Panc1 (cell line): Measurements from ENCODE around the gene SETD7. TPM values are rescaled to one million over a fixed set of nuclear protein-coding genes. Genes with fewer than 3 reads are reported as not detected.

ENCODE experiments used
- ATAC-seq: fragments of 200-7000 bp; cut with Tn5 transposase; 2 replicates; pipeline ENCODE4 v1.9.1; 2020; ENCODE audit warnings: mild to moderate bottlenecking, moderate library complexity
- BruUV-seq: library from RNA; stranded (reverse); fragments of 400-500 nt; replicated peaks from 2 replicates; lab custom pipeline; 2021; lab: Mats Ljungman, UMichigan
- CTCF ChIA-PET: fragments of 300-600 bp; sonication (Branson Sonifier 250); formaldehyde crosslinking; loops from one replicate; lab custom pipeline; 2022; ENCODE audit warnings: antibody characterized with exemption; lab: Charles Lee
- POLR2A ChIA-PET: fragments of 300-600 bp; sonication (Branson Sonifier 250); formaldehyde crosslinking; loops from one replicate; lab custom pipeline; 2022; ENCODE audit warnings: antibody characterized with exemption; lab: Charles Lee
- DNase-seq: peaks from one replicate; pipeline ENCODE4 v3.0.0-alpha.2; 2010; ENCODE audit warnings: low read depth, low spot score
- H3K27ac ChIP-seq: 2 replicates; pipeline ENCODE4 v1.5.1; 2011; ENCODE audit warnings: mild to moderate bottlenecking, low read length, inconsistent platforms
- H3K27me3 ChIP-seq: fragments of 200-500 bp; sonication (Bioruptor generic); 2 replicates; pipeline ENCODE4 v1.6.0; 2014; ENCODE audit warnings: low read length, inconsistent platforms; ENCODE audit not compliant: control insufficient read depth, insufficient read depth
- H3K36me3 ChIP-seq: fragments of 200-500 bp; sonication (Bioruptor generic); 2 replicates; pipeline ENCODE4 v1.5.1; 2014; ENCODE audit warnings: inconsistent platforms, mild to moderate bottlenecking, low read length, moderate library complexity; ENCODE audit not compliant: control insufficient read depth, insufficient read depth
- H3K4me1 ChIP-seq: 2 replicates; pipeline ENCODE4 v1.5.1; 2011; ENCODE audit warnings: inconsistent platforms, mild to moderate bottlenecking, low read length, moderate library complexity; ENCODE audit not compliant: control insufficient read depth, insufficient read depth
- H3K4me3 ChIP-seq, 2 experiments: 2 replicates each; pipeline ENCODE4 v1.5.1; 2011 to 2012; ENCODE audit warnings: low read depth in 2 of 2, low read length in 2 of 2, mild to moderate bottlenecking in 2 of 2, inconsistent platforms in 1 of 2, moderate library complexity in 1 of 2
- H3K9me3 ChIP-seq: fragments of 200-500 bp; sonication (Bioruptor generic); 2 replicates; pipeline ENCODE4 v1.5.1; 2014; ENCODE audit warnings: low read depth, mild to moderate bottlenecking, inconsistent platforms, low read length, moderate library complexity; ENCODE audit not compliant: control insufficient read depth, insufficient read depth
- POLR2AphosphoS5 ChIP-seq: IDR thresholded peaks from 2 replicates; pipeline ENCODE4 v1.6.1; 2012; ENCODE audit warnings: mild to moderate bottlenecking, low read depth, low read length, moderate library complexity
- SIN3A ChIP-seq: IDR thresholded peaks from 2 replicates; pipeline ENCODE4 v1.6.1; 2012; ENCODE audit warnings: low read depth, mild to moderate bottlenecking, low read length, moderate library complexity, borderline replicate concordance; ENCODE audit not compliant: insufficient read depth
- TCF7L2 ChIP-seq: IDR thresholded peaks from 2 replicates; pipeline ENCODE4 v1.6.1; 2011; ENCODE audit warnings: mild to moderate bottlenecking, low read depth, low read length, inconsistent platforms
- in situ Hi-C: cut with HindIII; loops from 2 replicates; pipeline ENCODE4 v1.10.0; 2016; ENCODE audit warnings: low sequenced_read_pairs, low pct_unique_long_range_greater_than_20kb
- intact Hi-C: fragments of 100-400 bp; cut with micrococcal nuclease; formaldehyde crosslinking; loops from one replicate; pipeline ENCODE4 v1.10.0; 2022; ENCODE audit not compliant: unreplicated experiment
- total RNA-seq: library from RNA; stranded (reverse); gene quantifications from one replicate; pipeline ENCODE4 v1.2.1, GENCODE V29; 2021; ENCODE audit not compliant: unreplicated experiment
- TF ChIP-seq, protein P1 (sequence below), 2 experiments: IDR thresholded peaks; 2 replicates each; pipeline ENCODE4 v1.6.1; 2011 to 2012; ENCODE audit warnings: low read depth in 2 of 2, control low read depth in 1 of 2, low read length in 1 of 2, mild to moderate bottlenecking in 1 of 2, moderate library complexity in 1 of 2; ENCODE audit not compliant: insufficient read depth in 1 of 2
- TF ChIP-seq, protein P2 (sequence below): fragments of 450-650 bp; IDR thresholded peaks from 2 replicates; pipeline ENCODE4 v1.5.1; 2017; ENCODE audit warnings: mild to moderate bottlenecking

SETD7 gene
- total RNA-seq, 1 experiment from 2014 or later: 24.8 TPM

DNA sequence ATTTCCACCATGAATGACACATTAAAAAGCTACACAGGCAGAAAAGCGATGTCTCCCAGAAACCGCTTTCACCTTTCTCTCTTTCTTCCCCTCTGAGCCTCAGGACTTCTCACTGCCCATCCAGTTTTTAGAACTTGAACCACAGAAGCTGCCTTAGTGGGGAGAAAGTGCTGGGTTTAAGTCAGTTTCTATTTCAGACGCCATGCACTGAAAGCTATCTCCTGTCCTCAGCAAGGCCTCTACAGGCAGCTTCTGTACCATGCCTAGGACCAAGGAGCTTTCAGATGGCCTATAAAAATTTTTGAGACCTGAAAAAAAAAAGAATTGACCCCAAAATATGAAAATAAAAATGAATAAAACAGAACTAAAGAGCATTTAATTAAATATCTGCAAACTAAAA is 67.6 kb downstream of the SETD7 start:
- ATAC-seq (no peak), DNase-seq (no peak)
- Histone ChIP-seq H3K36me3 (no peaks in the 10 kb centered on the region), H3K4me3 (no peak overlapping the region), H3K4me1 (no peaks in the 10 kb centered on the region), H3K27me3 (no peaks in the 10 kb centered on the region), H3K27ac (no peak overlapping the region), H3K9me3 (no peaks in the 10 kb centered on the region)
- in situ Hi-C loops (no loop called here), intact Hi-C loops (no loop called here)
- TF ChIP-seq, protein P1, sequence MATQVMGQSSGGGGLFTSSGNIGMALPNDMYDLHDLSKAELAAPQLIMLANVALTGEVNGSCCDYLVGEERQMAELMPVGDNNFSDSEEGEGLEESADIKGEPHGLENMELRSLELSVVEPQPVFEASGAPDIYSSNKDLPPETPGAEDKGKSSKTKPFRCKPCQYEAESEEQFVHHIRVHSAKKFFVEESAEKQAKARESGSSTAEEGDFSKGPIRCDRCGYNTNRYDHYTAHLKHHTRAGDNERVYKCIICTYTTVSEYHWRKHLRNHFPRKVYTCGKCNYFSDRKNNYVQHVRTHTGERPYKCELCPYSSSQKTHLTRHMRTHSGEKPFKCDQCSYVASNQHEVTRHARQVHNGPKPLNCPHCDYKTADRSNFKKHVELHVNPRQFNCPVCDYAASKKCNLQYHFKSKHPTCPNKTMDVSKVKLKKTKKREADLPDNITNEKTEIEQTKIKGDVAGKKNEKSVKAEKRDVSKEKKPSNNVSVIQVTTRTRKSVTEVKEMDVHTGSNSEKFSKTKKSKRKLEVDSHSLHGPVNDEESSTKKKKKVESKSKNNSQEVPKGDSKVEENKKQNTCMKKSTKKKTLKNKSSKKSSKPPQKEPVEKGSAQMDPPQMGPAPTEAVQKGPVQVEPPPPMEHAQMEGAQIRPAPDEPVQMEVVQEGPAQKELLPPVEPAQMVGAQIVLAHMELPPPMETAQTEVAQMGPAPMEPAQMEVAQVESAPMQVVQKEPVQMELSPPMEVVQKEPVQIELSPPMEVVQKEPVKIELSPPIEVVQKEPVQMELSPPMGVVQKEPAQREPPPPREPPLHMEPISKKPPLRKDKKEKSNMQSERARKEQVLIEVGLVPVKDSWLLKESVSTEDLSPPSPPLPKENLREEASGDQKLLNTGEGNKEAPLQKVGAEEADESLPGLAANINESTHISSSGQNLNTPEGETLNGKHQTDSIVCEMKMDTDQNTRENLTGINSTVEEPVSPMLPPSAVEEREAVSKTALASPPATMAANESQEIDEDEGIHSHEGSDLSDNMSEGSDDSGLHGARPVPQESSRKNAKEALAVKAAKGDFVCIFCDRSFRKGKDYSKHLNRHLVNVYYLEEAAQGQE (IDR thresholded peaks at IDR 0.05; ENCODE audit: insufficient read depth in 1 of 2, low read depth in 2 of 2, low read length in 1 of 2): no peak
- no peak for TF ChIP-seq TCF7L2
- TF ChIP-seq POLR2AphosphoS5: no peak
- TF ChIP-seq SIN3A: no peak
- TF ChIP-seq, protein P2, sequence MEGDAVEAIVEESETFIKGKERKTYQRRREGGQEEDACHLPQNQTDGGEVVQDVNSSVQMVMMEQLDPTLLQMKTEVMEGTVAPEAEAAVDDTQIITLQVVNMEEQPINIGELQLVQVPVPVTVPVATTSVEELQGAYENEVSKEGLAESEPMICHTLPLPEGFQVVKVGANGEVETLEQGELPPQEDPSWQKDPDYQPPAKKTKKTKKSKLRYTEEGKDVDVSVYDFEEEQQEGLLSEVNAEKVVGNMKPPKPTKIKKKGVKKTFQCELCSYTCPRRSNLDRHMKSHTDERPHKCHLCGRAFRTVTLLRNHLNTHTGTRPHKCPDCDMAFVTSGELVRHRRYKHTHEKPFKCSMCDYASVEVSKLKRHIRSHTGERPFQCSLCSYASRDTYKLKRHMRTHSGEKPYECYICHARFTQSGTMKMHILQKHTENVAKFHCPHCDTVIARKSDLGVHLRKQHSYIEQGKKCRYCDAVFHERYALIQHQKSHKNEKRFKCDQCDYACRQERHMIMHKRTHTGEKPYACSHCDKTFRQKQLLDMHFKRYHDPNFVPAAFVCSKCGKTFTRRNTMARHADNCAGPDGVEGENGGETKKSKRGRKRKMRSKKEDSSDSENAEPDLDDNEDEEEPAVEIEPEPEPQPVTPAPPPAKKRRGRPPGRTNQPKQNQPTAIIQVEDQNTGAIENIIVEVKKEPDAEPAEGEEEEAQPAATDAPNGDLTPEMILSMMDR: no peak
- no TSS peak for BruUV-seq
- ChIA-PET POLR2A (no interaction called here), CTCF (no interaction called here)

DNA sequence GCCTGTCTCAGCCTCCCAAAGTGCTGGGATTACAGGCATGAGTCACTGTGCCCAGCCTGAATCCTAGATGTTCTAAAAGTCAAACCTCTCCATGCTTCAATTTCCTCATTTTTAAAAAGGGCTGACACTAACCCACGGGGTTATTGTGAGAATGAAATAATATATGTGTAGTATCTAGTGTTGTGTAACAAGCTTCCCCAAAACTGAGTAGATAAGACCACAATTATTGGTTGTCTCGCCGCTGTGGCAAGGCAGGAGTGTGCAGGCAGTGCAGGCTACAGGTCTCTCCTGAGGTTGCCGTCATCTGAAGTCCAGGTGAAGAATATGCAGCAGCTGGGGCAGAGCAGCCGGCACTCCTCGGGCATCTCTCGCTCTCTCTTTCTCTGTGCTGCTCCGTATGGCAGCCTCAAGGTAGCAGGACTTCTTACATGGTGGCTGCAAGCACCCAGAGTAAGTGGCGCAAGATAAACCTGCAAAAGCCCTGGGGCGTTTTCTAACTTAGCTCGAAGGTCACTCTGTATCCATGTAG is 71.2 kb downstream of the SETD7 start:
- no TSS peak for BruUV-seq
- POLR2A ChIA-PET: no interaction called here

More for the DNA sequence above, 71.2 kb downstream of the SETD7 start:
- peak overlapping the region in 1 of 2 experiments; percentile 18; a peak in 2 of 4 replicates for H3K4me3 ChIP-seq
- no peaks in the 10 kb centered on the region for H3K4me1 ChIP-seq
- H3K36me3 ChIP-seq: no peaks in the 10 kb centered on the region
- CTCF ChIA-PET: no interaction called here
- TF ChIP-seq TCF7L2: no peak
- no peak for TF ChIP-seq SIN3A
- TF ChIP-seq, protein P2: no peak
- TF ChIP-seq POLR2AphosphoS5: no peak
- TF ChIP-seq, protein P1 (IDR thresholded peaks at IDR 0.05; ENCODE audit: insufficient read depth in 1 of 2, low read depth in 2 of 2, low read length in 1 of 2): no peak
- intact Hi-C loops: no loop called here
- H3K27ac ChIP-seq: no peak overlapping the region
- ATAC-seq: peak; percentile 71
- in situ Hi-C loops: no loop called here
- no peaks in the 10 kb centered on the region for H3K27me3 ChIP-seq
- H3K9me3 ChIP-seq: no peaks in the 10 kb centered on the region
- no peak for DNase-seq
